ENCODE measurements around the gene ZC3H4. TPM values are rescaled to one million over a fixed set of nuclear protein-coding genes. Genes with fewer than 3 reads are reported as not detected.
A peak's percentile ranks its signal among the peaks of the same experiment; 100 is the strongest.
"Not testable (repeated sequence)": the region's sequence is repeated elsewhere in the genome, so short reads cannot be mapped to it uniquely, and the experiment has no call there.

Gene ZC3H4
- total RNA-seq, 1 donor from 2014 or later: 22.1 TPM

DNA sequence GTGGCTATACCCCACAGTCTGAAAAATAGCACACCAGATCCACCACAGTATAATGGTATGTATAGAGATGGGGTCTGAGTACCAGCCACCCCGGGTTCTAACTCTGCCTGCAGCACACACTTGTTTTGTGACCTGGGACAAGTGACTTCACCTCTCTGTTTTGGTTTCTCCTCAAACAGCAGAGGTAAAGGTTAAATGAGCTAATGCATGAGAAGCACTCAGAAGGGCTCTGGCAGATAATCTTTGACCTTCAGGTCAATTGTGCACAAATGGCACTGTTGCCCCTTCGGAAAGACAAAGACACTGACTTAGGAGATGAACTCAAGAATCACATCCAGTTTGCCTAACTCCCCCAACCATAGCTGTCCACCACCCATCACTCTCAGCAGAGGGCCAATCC is 7.7 kb downstream of the ZC3H4 start:
- intact Hi-C loops (cut with micrococcal nuclease): no loop called here
- no peak for DNase-seq
- no peaks in the 10 kb centered on the region for H3K9me3 ChIP-seq (replicated peaks)
- no peaks in the 10 kb centered on the region for H3K36me3 ChIP-seq
- TF ChIP-seq, protein P1, sequence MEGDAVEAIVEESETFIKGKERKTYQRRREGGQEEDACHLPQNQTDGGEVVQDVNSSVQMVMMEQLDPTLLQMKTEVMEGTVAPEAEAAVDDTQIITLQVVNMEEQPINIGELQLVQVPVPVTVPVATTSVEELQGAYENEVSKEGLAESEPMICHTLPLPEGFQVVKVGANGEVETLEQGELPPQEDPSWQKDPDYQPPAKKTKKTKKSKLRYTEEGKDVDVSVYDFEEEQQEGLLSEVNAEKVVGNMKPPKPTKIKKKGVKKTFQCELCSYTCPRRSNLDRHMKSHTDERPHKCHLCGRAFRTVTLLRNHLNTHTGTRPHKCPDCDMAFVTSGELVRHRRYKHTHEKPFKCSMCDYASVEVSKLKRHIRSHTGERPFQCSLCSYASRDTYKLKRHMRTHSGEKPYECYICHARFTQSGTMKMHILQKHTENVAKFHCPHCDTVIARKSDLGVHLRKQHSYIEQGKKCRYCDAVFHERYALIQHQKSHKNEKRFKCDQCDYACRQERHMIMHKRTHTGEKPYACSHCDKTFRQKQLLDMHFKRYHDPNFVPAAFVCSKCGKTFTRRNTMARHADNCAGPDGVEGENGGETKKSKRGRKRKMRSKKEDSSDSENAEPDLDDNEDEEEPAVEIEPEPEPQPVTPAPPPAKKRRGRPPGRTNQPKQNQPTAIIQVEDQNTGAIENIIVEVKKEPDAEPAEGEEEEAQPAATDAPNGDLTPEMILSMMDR (IDR thresholded peaks at IDR 0.05; ENCODE audit: borderline replicate concordance): no peak
- H3K27ac ChIP-seq (replicated peaks): peak overlapping the region; percentile 100
- no peak overlapping the region for H3K4me3 ChIP-seq
- H3K27me3 ChIP-seq (ENCODE audit: low read depth): no peaks in the 10 kb centered on the region
- peaks cover 93% of the 10 kb centered on the region for H3K4me1 ChIP-seq

DNA sequence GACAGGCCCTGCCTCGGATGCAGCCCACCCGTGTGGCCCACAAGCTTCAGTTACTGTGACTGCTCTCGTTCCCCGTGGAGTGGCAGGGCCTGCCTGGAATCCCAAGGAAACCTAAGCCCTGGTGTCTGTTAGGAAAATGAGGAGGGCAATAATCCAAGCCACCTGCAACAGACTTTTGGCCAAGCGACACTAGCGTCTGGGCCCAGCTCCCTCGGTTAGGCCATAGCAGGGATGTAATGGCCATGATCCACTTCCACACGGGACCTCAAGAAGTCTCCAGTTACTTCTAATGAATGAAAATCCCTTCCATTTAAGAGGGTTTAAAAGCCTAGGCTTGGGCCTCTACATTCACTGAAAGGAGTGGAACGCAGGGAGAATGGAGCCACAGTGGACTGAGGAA is 8.9 kb downstream of the ZC3H4 start:
- peak overlapping the region; percentile 100 for H3K27ac ChIP-seq (replicated peaks)
- no peak for DNase-seq
- intact Hi-C loops (cut with micrococcal nuclease): no loop called here

GRCh38 chr19:47102346-47103060 is 11.1 kb downstream of the ZC3H4 start:
- Histone ChIP-seq H3K27ac (replicated peaks) (peak overlapping the region; percentile 3), H3K4me1 (peaks cover 84% of the 10 kb centered on the region), H3K27me3 (ENCODE audit: low read depth) (no peaks in the 10 kb centered on the region), H3K4me3 (no peak overlapping the region), H3K36me3 (no peaks in the 10 kb centered on the region), H3K9me3 (replicated peaks) (no peaks in the 10 kb centered on the region)
- TF ChIP-seq, protein P1 (IDR thresholded peaks at IDR 0.05; ENCODE audit: borderline replicate concordance): no peak
- DNase-seq: no peak
- intact Hi-C loops (cut with micrococcal nuclease): no loop called here

More for the DNA sequence above, 8.9 kb downstream of the ZC3H4 start:
- H3K4me3 ChIP-seq: no peak overlapping the region
- TF ChIP-seq, protein P1 (IDR thresholded peaks at IDR 0.05; ENCODE audit: borderline replicate concordance): no peak
- no peaks in the 10 kb centered on the region for H3K27me3 ChIP-seq (ENCODE audit: low read depth)
- no peaks in the 10 kb centered on the region for H3K9me3 ChIP-seq (replicated peaks)
- H3K4me1 ChIP-seq: peaks cover 84% of the 10 kb centered on the region
- no peaks in the 10 kb centered on the region for H3K36me3 ChIP-seq

GRCh38 chr19:47101116-47101515 is 12.5 kb downstream of the ZC3H4 start:
- H3K4me1 ChIP-seq: peaks cover 84% of the 10 kb centered on the region
- intact Hi-C loops (cut with micrococcal nuclease); H3K4me3 ChIP-seq; H3K9me3 ChIP-seq (replicated peaks); H3K36me3 ChIP-seq; H3K27me3 ChIP-seq (ENCODE audit: low read depth); H3K27ac ChIP-seq (replicated peaks); DNase-seq: not testable (repeated sequence)

- intact Hi-C loops (cut with micrococcal nuclease): no loop called here
- no peaks in the 10 kb centered on the region for H3K36me3 ChIP-seq
- no peaks in the 10 kb centered on the region for H3K27me3 ChIP-seq (ENCODE audit: low read depth)
- no peak overlapping the region for H3K4me3 ChIP-seq
- TF ChIP-seq, protein P1 (IDR thresholded peaks at IDR 0.05; ENCODE audit: borderline replicate concordance): no peak
- H3K4me1 ChIP-seq: peaks cover 84% of the 10 kb centered on the region
- H3K9me3 ChIP-seq (replicated peaks): no peaks in the 10 kb centered on the region
- H3K27ac ChIP-seq (replicated peaks): no peak overlapping the region
- no peak for DNase-seq
Observed at GRCh38 chr19:47100290-47100689, 13.3 kb downstream of the ZC3H4 start.

- Histone ChIP-seq H3K36me3 (no peaks in the 10 kb centered on the region), H3K27me3 (ENCODE audit: low read depth) (no peaks in the 10 kb centered on the region), H3K9me3 (replicated peaks) (no peaks in the 10 kb centered on the region), H3K27ac (replicated peaks) (no peak overlapping the region), H3K4me3 (no peak overlapping the region), H3K4me1 (peaks cover 84% of the 10 kb centered on the region)
- TF ChIP-seq, protein P1 (IDR thresholded peaks at IDR 0.05; ENCODE audit: borderline replicate concordance): no peak
- DNase-seq: no peak
- intact Hi-C loops (cut with micrococcal nuclease): no loop called here
Observed at GRCh38 chr19:47099576-47100050, 14.0 kb downstream of the ZC3H4 start.

Measured in left ventricle myocardium inferior (tissue), 1 donor.